GM12892 (cell line): Measurements from ENCODE around the gene AASS.

Experiments
- DNase-seq: peaks from one replicate; pipeline ENCODE4 v3.0.0; 2011; ENCODE audit not compliant: insufficient read length
- FAIRE-seq: peaks from 2 replicates; lab custom pipeline; 2011; peaks lifted over from hg19 to GRCh38; lab: Jason Lieb, UNC
- POLR2A ChIP-seq: IDR thresholded peaks from 2 replicates; pipeline ENCODE4 v1.6.1; 2011; ENCODE audit warnings: low read depth, low read length, control low read depth
- POLR2AphosphoS5 ChIP-seq: IDR thresholded peaks from 2 replicates; pipeline ENCODE4 v1.6.1; 2011; ENCODE audit warnings: low read depth, low read length, control low read depth
- TAF1 ChIP-seq: IDR thresholded peaks from 2 replicates; pipeline ENCODE4 v1.6.1; 2011; ENCODE audit warnings: low read depth, mild to moderate bottlenecking, control low read depth, low read length, borderline replicate concordance

The AASS gene

GRCh38 chr7:122067077-122067476 is 77.0 kb downstream of the AASS start:
- TF ChIP-seq TAF1: no peak
- no peak for TF ChIP-seq POLR2AphosphoS5
- no peak for TF ChIP-seq POLR2A
- FAIRE-seq: no peak
- no peak for DNase-seq

GRCh38 chr7:122064971-122065370 is 79.1 kb downstream of the AASS start:
- DNase-seq: no peak
- TF ChIP-seq POLR2AphosphoS5 (no peak), POLR2A (no peak), TAF1 (no peak)
- no peak for FAIRE-seq

- DNase-seq (no peak), FAIRE-seq (no peak)
- TF ChIP-seq TAF1 (no peak), POLR2A (no peak), POLR2AphosphoS5 (no peak)
Measured at GRCh38 chr7:122063146-122063545, 80.9 kb downstream of the AASS start.

DNA sequence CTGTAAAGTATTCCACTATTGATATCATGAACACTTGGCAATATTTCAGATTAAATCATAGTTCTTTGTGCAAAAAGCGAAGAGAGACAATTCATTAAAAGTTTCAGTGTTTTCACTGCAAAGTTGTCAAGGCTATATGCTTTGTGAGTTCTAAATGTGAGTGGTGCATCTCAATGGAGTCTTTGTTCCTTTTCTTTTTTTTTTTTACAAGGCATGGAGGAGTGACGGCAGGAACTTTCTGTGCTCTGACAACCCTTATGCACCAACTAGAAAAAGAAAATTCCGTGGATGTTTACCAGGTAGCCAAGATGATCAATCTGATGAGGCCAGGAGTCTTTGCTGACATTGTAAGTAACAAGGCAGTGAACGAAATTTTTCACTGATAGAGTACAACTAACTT is 84.5 kb downstream of the AASS start:
- DNase-seq (no peak), FAIRE-seq (no peak)
- TF ChIP-seq POLR2A: no peak
- TF ChIP-seq TAF1: no peak
- no peak for TF ChIP-seq POLR2AphosphoS5

GRCh38 chr7:122056977-122057376 is 87.1 kb downstream of the AASS start:
- FAIRE-seq (no peak), DNase-seq (no peak)
- TF ChIP-seq POLR2A: no peak
- TF ChIP-seq POLR2AphosphoS5: no peak
- no peak for TF ChIP-seq TAF1

DNA sequence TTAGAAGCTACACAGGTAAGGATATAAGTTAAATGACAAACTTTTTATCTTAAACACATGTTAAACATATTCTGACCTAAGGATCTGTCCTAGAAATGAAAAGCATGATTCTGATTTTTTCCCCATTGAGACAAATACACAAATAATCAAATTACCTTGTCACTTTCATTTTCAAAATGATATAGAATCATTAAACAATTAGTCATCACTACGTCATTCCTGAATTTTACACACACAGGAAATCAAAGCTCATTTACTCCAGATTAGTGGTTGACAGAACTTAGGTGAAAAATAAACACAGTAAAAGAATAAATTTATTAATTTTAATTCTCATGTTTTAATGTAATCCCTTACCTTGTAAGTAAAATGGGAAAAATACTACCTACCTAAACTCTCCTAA is 89.0 kb downstream of the AASS start:
- no peak for TF ChIP-seq POLR2AphosphoS5
- TF ChIP-seq POLR2A: no peak
- TF ChIP-seq TAF1: no peak
- DNase-seq (no peak), FAIRE-seq (no peak)

DNA sequence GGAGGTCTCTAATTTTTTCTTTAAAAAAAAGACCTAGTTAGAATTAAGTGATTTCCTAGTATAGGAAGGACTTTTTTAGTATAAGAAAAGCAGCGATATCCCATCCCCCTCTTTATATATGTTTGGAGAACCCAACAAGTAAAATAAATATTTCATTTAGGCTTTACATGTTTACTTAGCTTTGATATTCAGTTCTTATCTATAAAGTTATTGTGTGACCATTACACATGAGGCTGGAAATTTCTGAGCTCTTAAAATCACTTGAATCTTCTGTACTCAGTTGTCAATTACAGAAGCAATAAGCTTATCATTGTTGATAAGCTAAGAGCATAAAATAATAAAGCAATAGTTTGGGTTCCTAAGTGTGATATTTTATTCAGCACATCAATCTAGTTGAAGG is 89.7 kb downstream of the AASS start:
- DNase-seq: no peak
- no peak for FAIRE-seq
- TF ChIP-seq POLR2AphosphoS5 (no peak), TAF1 (no peak), POLR2A (no peak)

DNA sequence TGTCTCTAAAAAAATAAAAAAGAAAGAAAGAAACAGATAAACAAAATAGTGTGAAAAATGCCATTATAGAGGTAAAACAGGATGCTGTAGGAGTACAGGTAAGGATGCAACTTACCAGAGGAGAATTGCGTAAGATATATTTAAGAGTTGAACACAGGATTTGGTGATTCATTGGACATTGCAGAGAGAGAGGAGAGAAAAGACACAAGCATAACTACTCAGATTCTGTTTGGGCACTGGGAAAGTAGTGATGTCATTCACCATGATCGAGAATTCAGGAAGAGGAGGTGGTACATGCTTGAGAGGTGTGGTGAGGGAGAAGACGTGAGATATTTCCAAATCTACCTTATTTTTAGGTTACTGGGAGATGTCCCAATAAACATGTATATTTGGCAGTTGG is 97.6 kb downstream of the AASS start:
- TF ChIP-seq TAF1 (no peak), POLR2AphosphoS5 (no peak), POLR2A (no peak)
- DNase-seq (no peak), FAIRE-seq (no peak)

DNA sequence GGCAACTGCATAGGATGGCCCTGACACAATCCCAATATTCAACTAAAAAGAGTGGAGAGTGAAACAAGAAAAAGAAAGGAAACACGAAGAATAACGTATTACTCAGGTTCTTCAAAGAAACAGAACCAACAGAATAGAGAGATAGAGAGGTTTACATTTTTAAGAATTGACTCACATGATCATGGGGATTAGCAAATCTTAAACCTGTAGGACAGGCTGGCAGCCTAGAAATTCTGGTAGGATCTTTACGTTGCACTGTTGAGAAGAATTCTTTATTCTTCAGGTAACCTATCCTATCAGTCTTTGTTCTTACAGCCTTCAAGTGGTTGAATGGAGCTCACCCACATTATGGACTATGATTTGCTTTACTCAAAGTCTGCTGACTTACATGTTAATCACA is 103.9 kb downstream of the AASS start:
- TF ChIP-seq POLR2A (no peak), TAF1 (no peak), POLR2AphosphoS5 (no peak)
- DNase-seq: no peak
- no peak for FAIRE-seq

DNA sequence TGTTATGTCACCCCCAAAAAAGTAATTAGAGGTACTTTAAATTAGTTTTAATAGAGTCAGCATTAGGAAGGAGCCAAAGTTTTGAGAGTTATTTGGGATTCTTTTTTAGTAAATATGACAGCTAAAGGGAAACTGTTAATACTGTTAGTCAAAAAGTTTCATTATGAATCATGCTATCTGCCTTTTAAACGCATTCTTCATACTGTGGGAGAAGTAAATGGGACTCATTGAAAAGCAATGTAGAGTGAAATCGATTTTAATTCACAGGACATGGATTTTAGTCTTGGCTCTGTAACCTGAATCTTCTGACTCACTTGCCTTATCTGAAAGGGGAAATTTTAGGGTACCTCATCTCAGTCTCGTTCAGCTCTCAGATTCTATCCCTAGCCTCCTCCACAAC is 105.1 kb downstream of the AASS start:
- TF ChIP-seq POLR2AphosphoS5: no peak
- no peak for TF ChIP-seq TAF1
- TF ChIP-seq POLR2A: no peak
- no peak for DNase-seq
- no peak for FAIRE-seq

- no peak for FAIRE-seq
- no peak for TF ChIP-seq POLR2AphosphoS5
- TF ChIP-seq TAF1: no peak
- TF ChIP-seq POLR2A: no peak
- DNase-seq: no peak
Measured at GRCh38 chr7:122038134-122038533, 105.9 kb downstream of the AASS start.

- DNase-seq (no peak), FAIRE-seq (no peak)
- no peak for TF ChIP-seq POLR2AphosphoS5
- TF ChIP-seq TAF1: no peak
- no peak for TF ChIP-seq POLR2A
Measured at GRCh38 chr7:122035876-122036275, 108.2 kb downstream of the AASS start.

DNA sequence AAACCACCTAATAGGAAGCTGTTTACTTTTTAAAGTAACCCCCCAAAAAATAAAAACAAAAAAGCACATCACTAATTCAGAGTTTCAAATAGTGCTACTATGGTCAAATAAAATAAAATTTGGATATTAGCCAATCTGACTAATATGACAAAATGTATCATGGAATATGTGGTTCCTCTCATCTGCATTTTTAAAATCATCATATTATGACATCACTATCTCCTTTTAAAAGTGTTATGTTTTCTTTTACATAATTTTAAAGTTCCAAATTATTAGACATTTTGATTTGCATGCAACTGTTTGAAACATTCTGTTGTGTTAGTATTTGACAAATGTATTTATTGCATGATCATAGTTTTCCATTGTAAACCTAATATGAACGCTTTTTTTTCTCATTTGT is 110.4 kb downstream of the AASS start:
- FAIRE-seq (no peak), DNase-seq (no peak)
- no peak for TF ChIP-seq TAF1
- TF ChIP-seq POLR2AphosphoS5: no peak
- TF ChIP-seq POLR2A: no peak

DNA sequence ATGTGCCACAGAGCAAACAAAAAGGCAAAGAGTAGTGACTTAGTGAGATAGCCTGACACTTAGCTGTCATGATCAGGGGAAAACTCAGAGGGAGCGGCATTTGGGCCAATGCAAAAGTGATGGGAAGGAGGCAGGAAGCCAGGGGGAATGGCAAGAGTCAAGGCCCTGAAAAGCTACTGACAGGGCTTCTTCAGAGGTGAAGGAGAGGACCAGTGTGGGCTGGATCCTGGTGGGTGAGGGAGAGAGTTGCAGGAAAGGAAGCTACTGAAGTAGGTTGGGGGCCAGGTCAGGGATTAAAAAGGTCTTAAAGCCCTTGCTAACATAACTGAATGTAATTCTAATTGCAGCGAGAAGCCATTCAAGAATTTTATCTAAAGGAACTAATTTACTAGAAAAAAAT is 117.0 kb downstream of the AASS start:
- no peak for FAIRE-seq
- no peak for DNase-seq
- TF ChIP-seq POLR2A: no peak
- no peak for TF ChIP-seq TAF1
- TF ChIP-seq POLR2AphosphoS5: no peak
